Fibroblast of lung (primary cell): ENCODE results near the gene SRD5A1. TPM values are rescaled to one million over a fixed set of nuclear protein-coding genes. Genes with fewer than 3 reads are reported as not detected.

ENCODE experiments used
- DNase-seq, 2 donors: peaks; one replicate each; pipeline versions ENCODE4 v3.0.0 to v3.0.0-alpha.2; 2010; ENCODE audit warnings: low read depth in 2 of 2
- H2AFZ ChIP-seq: 2 replicates; pipeline ENCODE4 v1.5.1; 2012; ENCODE audit warnings: low read length, control low read depth, inconsistent platforms
- H3K27ac ChIP-seq: 2 replicates; pipeline ENCODE4 v1.5.1; 2011; ENCODE audit warnings: low read length, control low read depth; ENCODE audit not compliant: insufficient read depth
- H3K27me3 ChIP-seq: 2 replicates; pipeline ENCODE4 v1.5.1; 2011; ENCODE audit warnings: mild to moderate bottlenecking, low read length; ENCODE audit not compliant: control insufficient read depth, insufficient read depth
- H3K36me3 ChIP-seq: 2 replicates; pipeline ENCODE4 v1.5.1; 2011; ENCODE audit warnings: low read length; ENCODE audit not compliant: control insufficient read depth, insufficient read depth
- H3K4me1 ChIP-seq: 2 replicates; pipeline ENCODE4 v1.5.1; 2011; ENCODE audit warnings: low read length; ENCODE audit not compliant: control insufficient read depth, insufficient read depth; ENCODE audit errors: extremely low read depth
- H3K4me2 ChIP-seq: 2 replicates; pipeline ENCODE4 v1.5.1; 2011; ENCODE audit warnings: low read length, control low read depth; ENCODE audit not compliant: insufficient read depth; ENCODE audit errors: extremely low read depth
- H3K4me3 ChIP-seq, 4 experiments: fragments of 200-600 bp in 1 of 4; sonication (generic) in 1 of 4; replicated peaks in 1 of 4; 2 replicates each; pipeline ENCODE4 v1.5.1; 2011 to 2016; ENCODE audit warnings: low read length in 4 of 4, low read depth in 3 of 4, mild to moderate bottlenecking in 3 of 4, control low read depth in 2 of 4, inconsistent platforms in 1 of 4, mixed read lengths in 1 of 4; ENCODE audit not compliant: insufficient read depth in 1 of 4; ENCODE audit errors: control extremely low read depth in 1 of 4
- H3K79me2 ChIP-seq: 2 replicates; pipeline ENCODE4 v1.5.1; 2012; ENCODE audit warnings: mild to moderate bottlenecking, low read length, inconsistent platforms; ENCODE audit not compliant: control insufficient read depth, insufficient read depth
- H3K9ac ChIP-seq: 2 replicates; pipeline ENCODE4 v1.5.1; 2011; ENCODE audit warnings: mild to moderate bottlenecking, low read length, control low read depth; ENCODE audit not compliant: insufficient read depth
- H3K9me3 ChIP-seq: 2 replicates; pipeline ENCODE4 v1.5.1; 2012; ENCODE audit warnings: low read depth, low read length; ENCODE audit not compliant: control insufficient read depth, insufficient read depth
- H4K20me1 ChIP-seq: 2 replicates; pipeline ENCODE4 v1.5.1; 2011; ENCODE audit warnings: low read length; ENCODE audit not compliant: control insufficient read depth, insufficient read depth; ENCODE audit errors: extremely low read depth
- CTCF ChIP-seq, 2 donors: IDR thresholded peaks in 1 of 2; conservative IDR thresholded peaks in 1 of 2; 1 replicate in 1 of 2; 2 replicates in 1 of 2; pipeline ENCODE4 v1.5.1; 2011 to 2012; ENCODE audit warnings: low read length in 2 of 2, control low read depth in 1 of 2, inconsistent platforms in 1 of 2, low read depth in 1 of 2, mild to moderate bottlenecking in 1 of 2
- EZH2 ChIP-seq: IDR thresholded peaks from 2 replicates; pipeline ENCODE4 v1.5.1; 2012; ENCODE audit warnings: low read length, control low read depth, mild to moderate bottlenecking; ENCODE audit errors: missing control alignments
- polyA plus RNA-seq, 2 donors: library from polyadenylated mRNA; depleted of rRNA in 1 of 2; stranded (reverse) in 1 of 2; unstranded in 1 of 2; fragments of >200 nt; gene quantifications; 2 replicates each; pipeline ENCODE4 v1.2.1, GENCODE V29; 2011 to 2012; ENCODE audit warnings: missing spikeins in 1 of 2
- total RNA-seq: library from RNA; depleted of rRNA; stranded (reverse); fragments of >200 nt; gene quantifications from 2 replicates; pipeline ENCODE4 v1.2.1, GENCODE V29; 2014

The SRD5A1 gene
- total and polyA plus RNA-seq, 2 donors (not counting 1 experiment from before 2014, with no cell fraction given): 12.1 to 20.6 TPM

GRCh38 chr5:6682239-6682638 lies 49.0 kb downstream of the SRD5A1 start:
- Histone ChIP-seq H3K9ac (no peak overlapping the region), H4K20me1 (no peaks in the 10 kb centered on the region), H3K4me3 (no peak overlapping the region), H3K9me3 (no peaks in the 10 kb centered on the region), H2AFZ (no peak overlapping the region), H3K27me3 (no peaks in the 10 kb centered on the region), H3K4me2 (no peak overlapping the region), H3K27ac (no peak overlapping the region), H3K79me2 (no peaks in the 10 kb centered on the region), H3K4me1 (no peaks in the 10 kb centered on the region), H3K36me3 (no peaks in the 10 kb centered on the region)
- no peak for TF ChIP-seq CTCF (conservative IDR thresholded peaks at IDR 0.05 in 1 of 2, IDR thresholded peaks at IDR 0.05 in 1 of 2; ENCODE audit: low read depth in 1 of 2, low read length in 2 of 2)
- no peak for TF ChIP-seq EZH2
- no peak for DNase-seq

GRCh38 chr5:6683241-6683640 lies 50.0 kb downstream of the SRD5A1 start:
- no peaks in the 10 kb centered on the region for H3K27me3 ChIP-seq
- H3K36me3 ChIP-seq: no peaks in the 10 kb centered on the region
- TF ChIP-seq EZH2: no peak
- no peak for TF ChIP-seq CTCF (conservative IDR thresholded peaks at IDR 0.05 in 1 of 2, IDR thresholded peaks at IDR 0.05 in 1 of 2; ENCODE audit: low read depth in 1 of 2, low read length in 2 of 2)
- H3K4me2 ChIP-seq: no peak overlapping the region
- no peak overlapping the region for H3K4me3 ChIP-seq
- no peak overlapping the region for H3K27ac ChIP-seq
- H3K9ac ChIP-seq: no peak overlapping the region
- H2AFZ ChIP-seq: no peak overlapping the region
- no peak for DNase-seq
- no peaks in the 10 kb centered on the region for H3K9me3 ChIP-seq
- no peaks in the 10 kb centered on the region for H3K79me2 ChIP-seq
- H4K20me1 ChIP-seq: no peaks in the 10 kb centered on the region
- no peaks in the 10 kb centered on the region for H3K4me1 ChIP-seq

GRCh38 chr5:6684075-6684474 lies 50.8 kb downstream of the SRD5A1 start:
- TF ChIP-seq EZH2 (no peak), CTCF (conservative IDR thresholded peaks at IDR 0.05 in 1 of 2, IDR thresholded peaks at IDR 0.05 in 1 of 2; ENCODE audit: low read depth in 1 of 2, low read length in 2 of 2) (no peak)
- Histone ChIP-seq H3K4me2 (no peak overlapping the region), H2AFZ (no peak overlapping the region), H3K4me3 (no peak overlapping the region), H3K4me1 (no peaks in the 10 kb centered on the region), H4K20me1 (no peaks in the 10 kb centered on the region), H3K79me2 (no peaks in the 10 kb centered on the region), H3K36me3 (no peaks in the 10 kb centered on the region), H3K27ac (no peak overlapping the region), H3K27me3 (no peaks in the 10 kb centered on the region), H3K9me3 (no peaks in the 10 kb centered on the region), H3K9ac (no peak overlapping the region)
- no peak for DNase-seq
